ENCODE data around the gene DRAP1.
A peak's percentile ranks its signal among the peaks of the same experiment; 100 is the strongest.
"Not testable (repeated sequence)": the region's sequence is repeated elsewhere in the genome, so short reads cannot be mapped to it uniquely, and the experiment has no call there.

DRAP1 gene

DNA sequence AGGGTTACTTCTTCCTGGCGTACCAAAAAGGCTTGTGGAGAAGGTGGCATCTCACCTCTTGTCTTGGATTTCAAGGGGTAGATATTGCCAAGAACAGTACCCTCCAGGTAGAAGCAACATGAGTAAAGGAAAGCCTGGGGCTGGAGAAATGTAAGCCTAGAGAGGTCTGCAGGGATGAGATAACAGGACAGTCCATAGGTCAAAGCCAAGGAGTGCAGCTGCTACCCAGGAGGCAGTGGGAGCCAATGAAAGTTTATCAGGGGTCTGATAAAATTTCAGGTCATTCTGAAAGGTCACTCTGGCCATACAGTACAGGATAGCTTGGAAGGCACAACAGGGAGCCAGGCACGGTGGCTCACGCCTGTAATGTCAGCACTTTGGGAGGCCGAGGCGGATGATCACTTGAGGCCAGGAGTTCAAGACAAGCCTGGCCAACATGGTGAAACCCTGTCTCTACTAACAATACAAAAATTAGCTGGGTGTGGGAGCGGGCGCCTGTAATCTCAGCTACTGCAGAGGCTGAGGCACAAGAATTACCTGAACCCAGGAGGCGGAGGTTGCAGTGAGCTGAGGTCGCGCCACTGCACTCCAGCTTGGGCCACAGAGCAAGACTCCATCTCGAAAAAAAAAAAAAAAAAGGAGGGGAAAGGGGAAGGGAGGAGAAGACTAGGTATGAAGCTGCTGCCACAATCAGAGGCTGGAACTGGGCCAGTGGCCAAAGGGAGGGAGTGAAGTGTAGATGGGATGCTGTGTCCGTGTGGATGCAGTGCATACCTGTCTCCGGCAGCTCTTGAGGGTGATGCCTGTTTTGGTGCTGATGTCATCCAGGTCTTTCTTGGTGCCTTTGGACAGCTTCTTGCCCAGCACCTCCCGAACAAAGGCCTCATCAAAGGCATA is 32.2 kb upstream of the DRAP1 start:
- DNase-seq (ENCODE audit: low spot score), result no peak

DNA sequence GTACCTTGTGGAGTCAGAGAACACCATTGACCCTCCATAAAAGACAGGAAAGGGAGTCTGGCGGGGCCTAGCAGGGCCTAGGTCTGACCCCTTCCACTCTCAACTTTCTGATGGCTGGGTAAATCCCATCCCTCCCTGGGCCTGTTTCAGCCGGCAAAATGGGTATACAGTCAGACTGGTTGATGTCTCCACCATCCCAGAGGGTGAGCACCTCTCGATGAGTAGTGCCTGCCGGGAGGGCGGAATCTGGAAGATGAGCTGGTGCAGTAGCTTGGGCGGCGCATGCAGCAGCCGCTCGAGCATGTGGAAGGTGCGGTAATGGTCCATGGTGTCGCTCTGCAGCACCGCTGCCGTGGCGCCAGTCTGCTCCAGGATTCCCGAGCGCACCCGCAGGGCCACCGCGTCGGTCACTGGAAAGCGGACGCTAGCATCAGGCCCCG is 31.5 kb upstream of the DRAP1 start:
- DNase-seq (ENCODE audit: low spot score), result no peak

DNA sequence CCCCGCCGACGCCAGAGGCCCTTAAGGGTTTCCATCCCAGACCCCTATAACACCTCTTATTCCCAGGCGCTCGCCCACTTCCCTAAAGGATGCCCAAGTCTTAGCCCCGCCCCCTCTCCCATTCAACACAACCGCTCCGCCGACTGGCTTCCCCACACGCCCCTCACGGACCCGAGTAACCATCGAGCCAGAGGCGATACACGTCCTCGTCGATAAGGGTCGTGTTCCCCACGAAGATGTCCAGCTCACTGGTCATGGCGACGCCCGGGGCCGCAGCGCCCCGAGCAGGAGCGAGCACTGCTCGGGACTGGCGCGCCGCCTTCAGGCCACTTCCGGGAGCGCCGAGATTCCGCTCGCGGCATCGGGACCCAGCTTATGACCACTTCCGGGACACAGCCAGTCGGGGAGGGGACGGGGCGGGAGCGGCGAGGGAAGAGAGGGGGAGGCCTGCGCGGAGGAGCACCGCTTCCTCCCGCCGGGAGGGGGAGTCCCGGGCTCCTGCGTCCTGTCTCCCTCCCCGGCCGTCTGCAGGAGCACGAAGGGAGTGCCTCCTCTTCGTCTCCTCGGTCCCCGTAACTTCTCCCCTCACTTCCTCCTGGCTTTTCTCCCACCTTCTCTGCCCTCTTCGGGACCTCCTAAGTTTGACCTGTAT is 30.9 kb upstream of the DRAP1 start, which contains the start of gene FIBP:
Gene FIBP (minus strand): TSS at position 309 of the 652 bp plus-strand sequence. CDS start 53 bp downstream, at position 256.
- DNase-seq (ENCODE audit: low spot score), result peak; percentile 95

DNA sequence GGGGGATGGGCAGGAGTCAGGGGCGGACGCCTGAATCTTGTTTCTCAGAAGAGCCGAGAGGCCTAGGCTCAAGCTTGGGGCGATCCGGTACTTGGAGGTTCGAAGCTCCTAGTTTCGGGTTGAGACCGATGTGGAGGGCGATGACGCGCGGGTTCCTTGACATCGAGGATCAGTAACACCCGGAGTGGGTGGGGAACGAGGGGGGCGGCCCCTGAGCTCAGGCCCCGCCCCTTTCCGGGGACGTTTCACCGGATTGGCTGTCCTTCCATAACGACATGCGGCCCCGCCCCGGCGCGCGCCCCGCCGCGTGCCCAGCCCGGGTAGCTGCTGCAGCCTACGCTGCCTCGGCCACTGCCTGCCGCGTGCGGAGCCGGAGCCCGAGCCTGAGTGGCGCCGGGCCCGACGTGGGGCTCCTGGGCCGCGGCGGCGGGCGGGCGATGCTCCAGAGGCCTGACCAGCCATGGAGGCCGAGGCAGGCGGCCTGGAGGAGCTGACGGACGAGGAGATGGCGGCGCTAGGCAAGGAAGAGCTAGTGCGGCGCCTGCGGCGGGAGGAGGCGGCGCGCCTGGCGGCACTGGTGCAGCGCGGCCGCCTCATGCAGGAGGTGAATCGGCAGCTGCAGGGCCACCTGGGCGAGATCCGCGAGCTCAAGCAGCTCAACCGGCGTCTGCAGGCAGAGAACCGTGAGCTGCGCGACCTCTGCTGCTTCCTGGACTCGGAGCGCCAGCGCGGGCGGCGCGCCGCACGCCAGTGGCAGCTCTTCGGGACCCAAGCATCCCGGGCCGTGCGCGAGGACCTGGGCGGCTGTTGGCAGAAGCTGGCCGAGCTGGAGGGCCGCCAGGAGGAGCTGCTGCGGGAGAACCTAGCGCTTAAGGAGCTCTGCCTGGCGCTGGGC is 28.7 kb upstream of the DRAP1 start, which contains the start of gene CCDC85B:
Gene CCDC85B (plus strand): TSS at position 350 of the 895 bp plus-strand sequence. CDS start 111 bp downstream, at position 461.
- peak; percentile 98 for DNase-seq (ENCODE audit: low spot score)

DNA sequence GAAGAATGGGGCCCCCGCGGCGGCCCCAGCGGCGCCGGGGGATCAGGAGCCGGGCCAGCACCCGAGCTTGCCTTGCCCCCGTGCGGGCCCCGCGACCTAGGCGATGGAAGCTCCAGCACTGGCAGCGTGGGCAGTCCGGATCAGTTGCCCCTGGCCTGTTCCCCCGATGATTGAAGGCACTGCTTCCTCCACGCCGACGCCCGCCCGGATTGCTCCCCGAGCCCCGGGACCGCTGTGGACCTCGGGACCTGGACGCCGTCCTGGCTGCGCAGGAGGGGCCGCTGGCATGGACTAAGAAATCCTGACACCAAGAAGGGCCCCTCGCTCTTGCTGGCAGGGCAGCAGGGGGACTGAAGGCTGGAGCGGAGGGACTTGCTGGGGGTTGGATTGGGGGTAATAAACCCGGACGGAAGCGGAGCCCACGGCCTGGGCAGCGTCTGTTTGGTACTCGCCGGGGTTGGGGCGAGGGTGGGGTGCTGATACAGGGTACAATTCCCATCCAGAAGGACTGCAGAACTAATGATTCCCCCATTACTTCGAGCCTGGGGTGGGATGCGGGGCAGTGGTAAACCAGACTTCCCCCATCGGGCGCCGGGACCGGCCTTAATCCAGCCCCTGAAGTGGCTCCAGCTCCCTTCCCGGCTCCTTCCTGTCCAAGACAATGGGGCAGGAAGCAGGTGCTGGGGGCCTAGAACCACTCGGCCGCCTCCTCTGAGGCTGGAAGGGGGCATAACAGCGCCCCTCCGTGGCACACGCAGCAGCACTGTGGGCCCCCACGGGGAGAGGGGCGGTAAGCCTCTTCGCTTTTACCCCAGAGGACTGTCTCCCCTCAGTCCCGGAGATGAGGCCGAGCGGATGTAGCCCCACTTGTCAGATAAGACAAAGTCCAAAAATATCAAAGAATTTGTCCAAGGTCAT is 27.7 kb upstream of the DRAP1 start:
- DNase-seq (ENCODE audit: low spot score), result no peak

DNA sequence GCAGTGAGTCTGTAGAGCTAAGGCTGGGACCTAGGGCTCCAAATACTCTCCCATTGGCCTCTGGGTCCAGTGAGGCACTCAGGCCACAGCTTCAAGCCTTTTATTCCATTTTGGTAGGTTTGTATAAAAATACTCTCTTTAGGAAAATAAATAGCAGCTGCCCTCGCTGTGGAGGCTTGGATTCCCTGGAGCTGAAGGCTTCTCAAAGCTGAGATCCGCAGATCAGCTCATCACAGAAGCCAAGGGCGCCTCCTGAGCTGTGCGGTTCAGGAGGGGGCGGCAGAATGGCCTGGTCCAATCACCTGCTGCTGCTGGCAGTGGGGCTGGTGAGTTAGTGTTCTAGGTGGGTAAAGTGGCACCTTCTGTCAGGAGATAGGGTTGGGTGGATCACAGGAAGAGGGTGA is 27.1 kb upstream of the DRAP1 start:
- DNase-seq (ENCODE audit: low spot score), result not testable (repeated sequence)

DNA sequence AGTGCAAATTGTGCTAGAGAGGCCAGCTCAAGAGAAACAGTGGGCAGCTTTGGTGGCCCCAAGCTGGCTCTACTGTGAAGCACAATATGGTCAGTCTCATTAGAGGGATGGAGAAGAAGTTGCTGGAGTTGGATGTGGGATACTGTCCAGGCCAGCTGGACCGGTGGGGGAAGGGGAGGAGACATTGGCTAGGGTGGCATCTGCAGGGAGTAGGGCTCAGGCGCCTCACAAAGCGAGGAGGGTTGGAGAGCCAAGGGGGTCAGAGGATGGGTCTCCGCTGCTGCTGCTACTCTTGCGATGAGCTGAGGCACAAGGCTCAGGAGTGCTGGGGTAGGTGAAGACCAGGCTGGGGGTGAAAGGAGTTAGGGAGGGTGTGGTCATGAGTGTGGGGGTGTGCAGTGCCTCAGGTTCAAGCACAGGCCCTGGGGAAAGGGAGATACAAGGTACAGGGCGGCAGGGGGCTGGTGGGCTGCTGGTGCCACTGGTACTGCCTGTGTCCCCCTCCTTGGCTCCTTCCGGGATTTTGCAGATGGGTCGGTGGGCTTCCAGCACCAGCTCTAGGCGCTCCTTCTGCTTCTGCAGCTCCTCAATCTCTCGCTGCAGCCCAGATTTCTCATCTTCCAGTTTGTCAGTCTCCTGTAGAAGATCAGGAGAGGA is 26.4 kb upstream of the DRAP1 start:
- DNase-seq (ENCODE audit: low spot score), result no peak

DNA sequence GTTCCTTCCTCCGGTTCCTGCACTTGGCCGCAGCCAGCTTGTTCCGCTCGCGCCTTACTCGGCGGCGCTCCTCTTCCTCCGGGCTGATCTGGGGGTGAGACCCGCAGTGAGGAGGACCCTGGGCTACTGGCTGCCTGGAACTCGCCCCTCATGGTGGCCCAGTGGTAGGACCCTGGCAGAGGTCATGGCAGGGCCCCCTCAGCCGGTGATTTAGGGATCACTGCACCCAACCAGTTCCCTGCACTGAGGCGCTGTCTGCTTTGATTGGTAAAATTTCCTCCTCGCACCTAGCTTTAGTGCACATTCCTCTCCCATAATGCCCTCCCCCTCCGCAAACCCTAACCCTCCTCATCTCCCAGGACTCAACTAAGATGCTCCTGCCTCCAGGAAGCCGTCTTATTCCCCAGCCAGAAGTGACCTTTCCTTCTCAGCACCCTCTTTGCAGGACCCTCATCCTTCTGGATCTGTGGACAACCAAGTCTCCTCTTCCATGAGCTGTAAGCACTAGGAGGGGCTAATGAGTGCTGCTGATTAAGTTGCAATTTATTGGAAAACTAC is 25.1 kb upstream of the DRAP1 start:
- no peak for DNase-seq (ENCODE audit: low spot score)

DNA sequence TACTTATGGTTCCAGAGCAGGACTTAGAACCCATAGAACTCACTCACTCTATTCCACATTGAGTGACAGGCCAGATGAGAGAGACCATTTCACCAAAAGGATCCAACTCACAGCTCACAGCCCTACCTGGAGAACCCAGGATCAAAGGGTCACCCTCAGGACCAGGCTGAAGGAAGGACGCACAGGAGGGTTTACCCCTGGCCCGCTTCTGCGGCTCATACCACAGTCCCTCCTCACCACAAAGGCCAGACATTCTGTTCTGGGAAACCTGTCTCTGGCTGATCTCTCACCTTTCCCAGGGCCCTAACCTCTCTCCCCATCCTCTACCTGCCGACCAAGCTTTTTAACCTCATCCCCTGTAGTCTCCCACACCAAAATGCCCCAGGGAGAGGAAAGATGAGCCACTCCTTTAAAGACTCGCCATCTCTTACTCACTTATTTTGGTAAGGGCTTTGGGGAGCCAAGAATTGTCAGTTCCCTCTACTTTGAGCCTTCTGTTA is 23.7 kb upstream of the DRAP1 start:
- no peak for DNase-seq (ENCODE audit: low spot score)

DNA sequence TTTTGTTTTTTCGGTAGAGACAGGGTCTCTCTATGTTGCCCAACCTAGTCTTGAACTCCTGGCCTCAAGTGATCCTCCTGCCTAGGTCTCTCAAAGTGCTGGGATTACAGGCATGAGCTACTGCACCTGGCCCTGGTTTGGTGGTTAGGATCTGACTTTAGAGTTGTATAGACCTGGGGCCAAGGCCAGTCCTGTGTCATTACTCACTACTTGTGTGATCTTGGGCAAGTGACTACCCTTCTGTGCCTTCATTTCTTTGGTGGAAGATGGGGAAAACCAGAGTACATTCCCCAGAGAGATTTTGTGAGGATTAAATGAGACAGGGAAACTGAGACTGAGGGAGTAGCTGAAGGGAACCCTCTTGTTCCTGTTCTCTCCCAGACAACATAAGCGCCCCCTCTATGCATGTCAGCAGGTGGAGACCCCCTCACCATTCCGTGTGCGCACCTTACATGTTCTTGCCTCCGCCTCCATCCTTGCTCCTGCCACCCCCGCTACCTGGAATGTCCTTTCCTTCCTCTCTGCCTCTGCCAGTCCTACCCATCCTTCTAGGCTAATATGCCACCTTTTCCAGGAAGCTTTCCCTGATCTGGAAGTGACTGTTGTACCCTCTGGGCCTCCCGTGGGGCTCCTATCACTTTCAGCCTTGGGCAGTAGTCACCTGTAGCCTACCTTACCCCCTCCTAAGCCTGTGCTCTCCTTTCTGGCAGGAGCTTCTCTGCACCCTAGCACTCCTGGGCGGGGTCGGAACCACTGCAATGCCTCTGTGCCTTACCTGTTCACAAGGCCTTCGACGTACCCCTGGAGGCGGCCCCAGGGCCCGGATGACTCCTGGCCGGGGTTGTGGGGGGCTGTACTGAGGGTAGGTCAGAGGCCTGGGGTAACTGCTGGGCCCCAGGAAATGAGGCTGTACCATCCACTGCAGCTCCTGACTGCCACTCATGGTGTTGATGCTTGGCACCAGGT is 22.9 kb upstream of the DRAP1 start:
- no peak for DNase-seq (ENCODE audit: low spot score)

DNA sequence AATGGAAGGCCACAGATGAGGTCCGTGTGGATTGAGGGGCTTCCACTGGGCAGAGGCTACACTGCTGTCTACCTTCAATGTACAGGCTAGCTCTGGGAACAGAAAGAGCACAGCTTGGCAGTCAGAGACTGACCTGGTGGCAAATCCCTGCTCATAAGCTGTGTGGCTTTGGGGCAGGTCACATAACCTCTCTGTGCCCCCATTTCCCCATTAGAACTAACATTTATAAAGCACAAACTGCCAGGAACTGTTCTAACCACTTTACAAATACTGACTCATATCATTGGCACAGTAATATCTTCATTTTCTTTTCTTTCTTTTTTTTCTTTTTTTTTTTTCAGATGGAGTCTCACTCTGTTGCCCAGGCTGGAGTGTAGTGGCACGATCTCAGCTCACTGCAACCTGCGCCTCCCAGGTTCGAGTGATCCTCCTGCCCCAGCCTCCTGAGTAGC is 22.2 kb upstream of the DRAP1 start:
- DNase-seq (ENCODE audit: low spot score), result no peak

DNA sequence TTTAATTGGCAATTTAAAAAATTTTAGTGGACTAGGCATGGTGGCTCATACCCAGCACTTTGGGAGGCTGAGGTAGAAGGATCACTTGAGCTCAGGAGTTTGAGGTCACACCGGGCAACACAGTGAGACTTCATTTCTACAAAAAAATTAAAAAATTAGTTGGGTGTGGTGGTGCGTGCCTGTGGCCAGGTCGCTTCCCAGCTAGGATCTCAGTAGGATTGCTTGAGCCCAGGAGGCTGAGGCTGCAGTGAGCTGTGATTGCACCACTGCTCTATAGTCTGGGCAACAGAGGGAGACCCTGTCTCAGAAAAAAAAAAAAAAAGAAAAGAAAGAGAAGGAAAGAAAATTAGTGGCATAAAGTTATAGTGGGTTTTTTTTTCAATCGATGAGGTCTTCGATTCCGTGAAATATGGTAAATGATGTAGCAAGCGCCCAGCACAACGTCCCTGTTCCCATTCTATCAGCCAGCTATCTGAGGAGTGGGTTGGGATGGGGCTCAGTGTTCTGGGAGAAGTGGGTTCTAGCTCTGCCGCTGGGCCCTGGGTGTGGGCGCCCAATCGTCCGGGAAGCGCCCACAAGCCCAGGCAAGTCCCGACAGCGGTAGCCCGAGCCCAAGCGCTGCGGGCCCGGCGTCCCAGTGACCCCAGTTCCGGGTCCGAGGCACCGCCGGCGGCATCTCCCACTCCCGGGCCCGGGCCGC is 20.4 kb upstream of the DRAP1 start:
- no peak for DNase-seq (ENCODE audit: low spot score)

DNA sequence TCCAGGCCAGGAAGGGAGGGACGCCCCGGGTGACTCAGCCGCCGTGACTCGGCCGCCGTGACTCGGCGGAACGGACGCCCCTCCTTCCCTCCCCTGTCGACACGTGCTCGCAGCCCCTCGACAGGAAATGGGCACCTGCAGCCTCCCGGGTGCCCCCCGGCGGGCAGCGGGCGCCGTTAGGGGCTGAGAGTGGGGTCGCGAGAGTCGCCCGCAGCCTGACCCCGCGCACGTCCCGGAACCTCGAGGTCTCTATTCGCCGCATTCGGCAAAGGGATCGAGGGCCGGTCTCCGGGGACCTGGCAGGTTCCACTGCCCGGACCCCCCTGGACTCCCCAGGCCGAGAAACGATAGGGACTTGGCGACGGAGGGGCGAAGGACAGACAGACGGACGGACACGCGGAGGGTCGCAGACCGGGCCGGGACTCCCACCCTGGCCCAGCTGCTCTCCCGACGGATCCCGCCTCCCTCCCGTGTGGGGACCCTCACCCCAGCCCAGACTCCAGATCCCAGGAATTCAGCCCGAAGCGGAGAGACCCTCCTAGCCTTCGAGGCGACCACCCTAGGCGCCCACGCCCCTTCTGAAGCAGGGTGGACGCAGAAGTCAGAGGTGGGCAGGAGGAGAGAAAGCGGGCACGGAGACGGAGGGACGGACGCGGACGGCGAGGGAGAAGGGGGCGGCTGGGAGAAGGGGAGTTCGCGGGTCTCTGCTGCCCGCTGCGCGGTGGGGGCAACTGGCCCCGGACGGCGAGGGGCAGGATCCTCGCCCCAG is 19.7 kb upstream of the DRAP1 start:
- peak; percentile 60 for DNase-seq (ENCODE audit: low spot score)

DNA sequence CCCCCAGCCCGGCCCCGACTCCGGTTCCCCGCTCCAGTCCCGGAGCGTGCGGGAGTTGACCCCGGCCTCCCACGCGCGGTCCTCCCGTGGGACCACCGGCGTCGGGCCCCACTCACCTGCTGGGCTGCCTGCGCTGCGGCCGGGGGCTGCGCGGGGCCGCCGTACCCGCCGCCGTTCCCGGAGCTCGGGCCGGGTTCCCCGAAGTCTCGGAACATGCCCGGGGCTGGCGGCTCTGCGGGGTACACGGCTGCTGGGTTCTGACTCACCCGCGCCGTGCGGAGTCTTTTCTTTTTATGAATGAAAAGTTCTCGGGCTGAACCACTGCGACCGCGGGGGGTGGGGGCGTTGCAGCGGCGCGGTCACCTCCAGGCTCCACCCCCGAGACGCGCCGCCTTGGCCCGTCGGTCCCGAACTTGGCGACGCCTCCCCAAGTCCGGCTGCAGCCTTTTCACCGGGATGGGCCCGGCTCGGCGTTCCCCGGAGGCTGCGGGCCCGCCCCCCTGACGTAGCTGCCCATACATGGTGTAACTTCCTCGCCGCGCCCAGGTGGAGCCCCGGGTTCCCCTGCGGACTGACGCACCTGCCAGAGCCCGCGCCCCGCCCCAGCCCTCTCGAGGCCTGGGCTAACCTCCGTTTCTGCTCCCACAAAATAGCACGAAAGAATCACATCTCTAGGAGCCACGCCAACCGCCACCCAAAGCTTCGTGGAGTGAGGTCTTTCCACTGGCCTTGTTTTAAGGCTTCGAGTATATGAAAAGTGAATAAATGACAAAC is 18.9 kb upstream of the DRAP1 start, which contains the start of gene FOSL1:
Gene FOSL1 (minus strand): TSS at position 264 of the 774 bp plus-strand sequence. CDS start 49 bp downstream, at position 215.
- DNase-seq (ENCODE audit: low spot score), result peak; percentile 95

DNA sequence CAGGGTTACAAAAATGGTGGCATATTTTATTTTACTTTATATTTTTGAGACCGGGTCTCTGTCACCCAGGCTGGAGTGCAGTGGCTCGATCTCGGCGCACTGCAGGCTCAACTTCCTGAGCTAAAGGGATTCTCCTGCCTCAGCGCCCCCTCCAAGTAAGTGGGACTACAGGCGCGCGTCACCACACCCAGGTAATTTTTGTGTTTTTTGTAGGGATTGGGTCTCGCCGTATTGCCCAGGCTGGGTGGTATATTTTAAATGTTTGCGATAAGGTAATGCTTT is 18.4 kb upstream of the DRAP1 start:
- DNase-seq (ENCODE audit: low spot score), result no peak

DNA sequence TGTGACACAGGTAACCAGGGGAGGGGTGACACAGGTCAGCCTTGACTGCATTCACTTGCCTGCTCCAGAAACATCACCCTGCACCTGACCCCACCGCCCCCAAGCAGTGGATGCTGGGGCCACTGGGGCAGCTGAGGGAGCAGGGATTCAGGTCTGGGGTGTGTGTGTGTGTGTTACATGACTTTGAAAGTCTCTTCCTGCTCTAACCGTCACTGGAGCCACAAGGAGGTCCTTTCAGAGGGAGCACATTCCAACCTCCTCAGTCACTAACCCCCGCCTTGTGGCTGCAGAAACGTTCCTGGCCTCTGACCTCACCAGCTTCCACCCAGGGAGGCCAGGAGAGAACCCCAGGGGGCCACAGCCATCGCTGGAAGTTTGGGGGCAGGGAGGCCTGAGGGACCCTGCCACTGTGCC is 16.2 kb upstream of the DRAP1 start:
- no peak for DNase-seq (ENCODE audit: low spot score)

All from CD4-positive, alpha-beta T cell treated with Interleukin-15 for 4 hours (primary cell).